Activated CD4-positive, CD25-positive, alpha-beta regulatory T cell (primary cell): ENCODE data around the gene IMPDH1.

ENCODE experiments used
- DNase-seq, 4 experiments: peaks; one replicate each; lab custom pipeline; 2025; lab: John Stamatoyannopoulos, UW

The IMPDH1 gene

DNA sequence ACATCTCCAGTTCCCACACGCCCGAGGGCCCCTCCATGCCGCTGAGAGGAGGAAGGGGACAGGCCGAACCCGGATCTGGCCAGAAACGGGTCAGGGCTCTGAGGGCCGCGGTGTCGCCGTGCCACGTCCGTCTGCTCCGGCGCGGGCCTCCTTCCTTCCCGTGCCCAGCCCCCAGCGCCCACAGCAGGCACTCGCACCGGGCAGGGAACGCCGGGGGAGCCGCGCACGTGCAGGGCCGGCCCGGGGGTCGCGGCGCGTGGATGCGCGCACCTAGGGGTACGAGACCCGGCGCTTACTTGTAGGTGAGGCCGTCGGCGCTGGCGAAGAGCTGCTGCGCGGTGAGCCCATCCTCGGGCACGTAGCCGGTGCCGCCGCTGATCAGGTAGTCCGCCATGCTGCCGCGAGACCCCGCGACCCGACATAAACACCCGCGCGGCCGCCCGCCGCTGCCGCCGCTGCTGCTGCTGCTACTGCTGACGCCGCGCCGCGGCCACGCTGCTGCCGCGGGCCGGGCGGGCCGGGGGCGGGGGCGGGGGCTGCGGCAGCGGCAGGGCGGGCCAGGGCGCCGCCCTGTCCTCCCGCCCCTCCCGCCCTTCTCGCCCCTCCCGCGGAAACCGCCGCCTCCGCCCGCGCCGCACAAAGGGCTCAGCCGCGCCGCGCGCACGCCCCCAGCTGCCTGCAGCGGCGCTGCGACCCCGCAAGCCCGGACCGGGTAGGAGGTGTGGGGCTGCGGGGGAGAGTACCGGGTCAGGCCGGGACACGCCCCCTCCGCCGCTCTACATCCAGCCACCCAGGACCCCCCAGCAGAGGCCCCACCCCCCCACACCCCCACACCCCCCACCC, 4.1 kb downstream of the IMPDH1 start:
- peak in 3 of 4 experiments; percentile 31 to 48 (median 32) for DNase-seq

DNA sequence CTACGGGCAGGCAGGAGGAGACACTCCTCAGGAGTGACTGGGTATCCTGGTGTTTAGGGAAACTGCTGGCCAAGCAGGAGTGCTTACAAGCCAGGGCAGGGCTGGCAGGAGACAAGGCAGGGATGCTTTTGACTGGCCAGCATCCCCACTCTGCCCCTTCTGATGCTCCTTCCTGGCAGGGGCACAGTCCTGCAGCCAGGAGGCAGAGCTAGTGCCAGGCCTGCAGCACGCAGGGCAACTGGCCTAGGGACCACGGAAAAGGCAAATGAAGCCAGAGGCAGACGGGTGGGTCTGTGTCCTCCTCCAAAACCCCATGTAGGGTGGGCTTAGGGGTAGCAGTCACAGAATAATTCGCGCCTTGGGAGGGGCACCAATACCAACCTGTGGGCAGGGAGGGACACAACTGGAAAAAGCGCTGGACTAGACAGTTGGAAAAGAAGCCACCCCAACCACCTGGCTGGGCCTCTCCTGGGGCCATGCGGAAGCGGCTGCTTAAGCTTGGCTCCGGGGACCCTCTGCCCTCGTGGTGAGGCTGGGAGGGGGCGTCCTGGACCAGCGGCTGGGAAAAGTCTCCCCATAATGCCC, 4.8 kb downstream of the IMPDH1 start:
- no peak for DNase-seq

DNA sequence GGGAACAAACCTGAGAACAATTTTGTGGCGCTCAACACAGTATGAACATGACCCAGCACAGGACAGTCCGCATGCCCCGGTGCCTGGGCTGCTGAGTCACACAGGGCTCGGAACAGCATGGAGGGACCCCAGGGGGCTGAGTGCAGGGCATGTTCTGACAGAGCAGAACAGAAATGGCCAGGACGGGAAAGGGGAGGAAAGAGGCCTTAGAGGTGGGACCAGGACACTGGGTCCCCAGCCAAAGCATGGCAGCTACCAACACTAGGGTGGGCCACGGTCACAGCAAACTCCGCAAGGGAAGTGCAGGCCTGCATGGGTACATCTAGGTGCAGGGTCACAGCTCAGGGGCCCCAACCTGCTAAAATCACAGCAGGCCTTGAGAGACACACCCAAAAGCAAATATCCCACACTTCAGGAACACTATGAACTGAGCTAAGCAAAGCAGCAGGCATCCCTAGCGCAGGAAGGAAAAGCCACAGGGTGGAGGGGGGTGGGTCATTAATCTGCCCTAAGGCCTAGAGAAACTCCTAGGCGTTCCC, 5.6 kb downstream of the IMPDH1 start:
- no peak for DNase-seq

DNA sequence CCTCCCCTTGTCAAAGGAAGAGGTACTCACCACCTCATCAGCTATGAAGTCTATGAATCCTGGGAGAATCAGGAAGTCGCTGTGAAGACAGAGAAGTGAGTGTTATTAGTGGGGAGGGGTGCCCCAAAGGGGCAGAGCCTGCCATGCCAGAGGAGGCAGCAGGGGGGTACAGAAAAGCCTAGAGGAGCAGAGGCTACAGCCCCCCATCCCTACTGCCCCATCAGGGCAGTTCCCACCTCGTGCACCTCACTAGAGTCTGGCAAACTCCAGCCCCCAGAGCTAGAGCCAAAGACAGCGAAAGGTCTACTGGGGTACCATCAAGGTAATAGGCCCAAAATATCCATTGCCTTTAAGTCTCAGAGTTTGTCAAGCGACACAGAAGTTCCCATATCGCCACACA, 6.1 kb downstream of the IMPDH1 start:
- DNase-seq = no peak

DNA sequence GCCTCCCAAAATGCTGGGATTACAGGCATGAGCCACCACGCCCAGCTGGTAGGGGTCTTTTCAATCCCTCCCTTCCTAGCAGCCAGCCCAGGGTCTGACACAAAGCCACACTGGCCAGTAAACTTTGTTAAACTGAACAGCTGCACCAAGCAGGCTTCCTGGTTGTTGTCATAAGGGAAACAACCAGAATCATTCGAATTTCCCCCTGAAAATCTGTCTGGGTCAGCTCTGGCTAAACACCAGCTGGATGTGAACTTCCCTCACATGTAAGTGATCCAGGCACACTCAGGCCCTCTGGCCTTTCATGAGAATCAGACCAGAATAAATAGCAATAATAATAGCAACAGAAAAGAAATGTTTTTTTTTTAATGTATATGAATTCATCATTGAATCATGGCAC, 7.4 kb downstream of the IMPDH1 start:
- DNase-seq = no peak

DNA sequence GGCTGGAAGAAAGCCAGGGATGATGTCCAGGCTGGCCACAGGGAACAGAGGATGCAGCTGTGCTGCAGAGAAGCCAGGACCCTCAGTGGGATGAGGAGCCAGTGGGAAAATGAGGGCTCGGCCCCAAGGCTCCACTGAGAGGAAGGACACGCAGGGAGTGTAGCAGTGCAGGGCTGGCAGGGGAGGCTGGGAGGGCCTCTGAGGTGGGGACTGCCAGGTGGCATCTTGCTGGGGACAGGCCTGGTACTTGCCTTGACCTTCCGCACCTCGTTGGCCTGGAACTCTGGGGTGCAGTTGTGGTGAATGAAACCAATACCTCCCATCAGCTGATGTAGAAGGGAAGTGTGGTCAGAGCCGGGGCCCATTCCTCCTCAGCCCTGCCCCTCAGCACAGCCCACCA, 9.2 kb downstream of the IMPDH1 start:
- no peak for DNase-seq

DNA sequence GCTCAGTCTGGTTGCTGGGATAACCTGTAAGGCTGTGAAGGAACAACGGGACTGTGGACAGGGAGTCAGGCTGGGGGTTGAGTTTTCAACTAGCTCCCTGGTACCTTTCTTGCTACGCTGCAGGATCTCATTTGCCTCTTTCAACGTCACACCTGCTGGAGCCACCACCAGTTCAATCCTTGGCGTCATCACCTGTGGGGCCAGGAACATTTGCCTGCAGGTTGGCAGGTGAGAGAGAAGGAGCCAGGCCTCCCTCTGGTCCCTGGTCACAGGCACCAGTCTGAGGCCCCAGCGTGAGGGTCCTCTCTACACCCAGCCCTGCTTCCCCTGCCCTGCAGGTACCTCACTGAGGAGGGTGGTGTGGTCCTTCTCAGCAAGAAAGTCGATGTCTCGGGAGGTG, 9.8 kb downstream of the IMPDH1 start:
- no peak for DNase-seq

DNA sequence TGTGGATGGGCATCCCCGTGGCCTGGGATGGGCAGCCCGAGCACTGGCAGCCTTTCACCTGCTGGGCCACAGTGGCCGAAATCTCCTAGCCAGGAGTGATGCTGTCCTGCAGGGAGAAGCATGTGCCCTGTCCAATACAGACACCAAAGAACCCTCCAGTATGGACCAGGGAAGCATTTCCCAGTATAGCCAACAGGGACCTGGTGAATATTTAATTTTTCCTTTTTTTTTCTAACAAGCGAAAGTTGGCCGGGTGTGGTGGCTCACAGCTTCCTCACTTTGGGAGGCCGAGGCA, 11.0 kb downstream of the IMPDH1 start:
- DNase-seq = no peak

DNA sequence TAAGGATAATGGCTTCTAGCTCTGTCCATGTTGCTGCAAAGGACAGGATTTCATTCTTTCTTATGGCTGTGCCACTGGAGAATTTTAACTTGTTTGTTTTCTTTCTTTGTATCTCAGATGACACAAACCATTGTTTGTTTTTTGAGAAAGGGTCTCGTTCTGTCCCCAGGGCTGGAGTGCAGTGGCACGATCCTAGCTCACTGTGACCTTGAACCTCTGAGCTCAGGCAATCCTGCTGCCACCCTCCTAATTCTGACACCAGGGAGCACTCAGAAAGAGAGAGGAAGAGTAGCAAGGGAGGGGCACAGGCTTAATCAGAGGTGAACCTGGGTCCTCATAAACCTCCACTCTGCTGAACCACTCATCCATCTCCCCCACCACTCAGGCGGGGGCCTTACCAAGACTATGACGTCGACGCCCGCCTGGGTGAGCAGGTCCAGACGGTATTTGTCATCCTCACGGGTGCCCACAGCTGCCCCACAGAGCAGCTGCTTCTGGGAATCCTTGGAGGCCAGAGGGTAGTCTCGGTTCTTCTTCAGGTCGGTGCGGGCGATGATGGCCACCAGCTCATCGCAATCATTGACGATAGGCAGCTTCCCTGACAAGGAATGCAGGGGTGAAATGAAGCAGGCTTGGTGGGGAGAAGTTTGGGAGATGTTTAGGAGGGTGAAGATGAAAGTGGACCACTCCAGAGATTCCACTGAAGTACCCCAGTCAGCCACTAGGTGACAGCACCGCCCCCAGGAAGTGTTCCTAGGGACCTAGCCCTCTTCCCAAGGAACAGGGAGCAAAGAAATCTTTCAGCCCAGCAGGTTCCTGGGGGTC, 11.6 kb downstream of the IMPDH1 start:
- DNase-seq = peak in 1 of 4 experiments; percentile 12

DNA sequence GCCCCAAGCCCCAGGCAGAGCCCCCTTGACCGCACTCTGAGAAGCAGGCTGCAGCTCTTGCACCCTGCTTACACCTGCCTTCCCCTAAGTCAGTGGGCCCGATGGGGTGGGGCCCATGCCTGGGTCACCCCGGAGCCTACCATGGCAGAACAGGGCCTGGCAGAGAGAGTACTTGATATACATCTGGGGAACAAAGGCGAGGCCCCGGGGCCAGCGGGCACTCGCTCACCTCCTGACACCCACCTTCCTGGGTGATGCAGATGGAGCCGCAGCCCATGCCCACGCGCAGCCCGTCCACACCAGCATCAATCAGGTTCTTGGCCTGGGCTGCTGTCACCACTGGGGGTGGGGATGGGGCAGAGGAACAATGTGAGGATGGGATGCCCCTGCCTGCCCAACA, 13.4 kb downstream of the IMPDH1 start:
- DNase-seq = no peak

DNA sequence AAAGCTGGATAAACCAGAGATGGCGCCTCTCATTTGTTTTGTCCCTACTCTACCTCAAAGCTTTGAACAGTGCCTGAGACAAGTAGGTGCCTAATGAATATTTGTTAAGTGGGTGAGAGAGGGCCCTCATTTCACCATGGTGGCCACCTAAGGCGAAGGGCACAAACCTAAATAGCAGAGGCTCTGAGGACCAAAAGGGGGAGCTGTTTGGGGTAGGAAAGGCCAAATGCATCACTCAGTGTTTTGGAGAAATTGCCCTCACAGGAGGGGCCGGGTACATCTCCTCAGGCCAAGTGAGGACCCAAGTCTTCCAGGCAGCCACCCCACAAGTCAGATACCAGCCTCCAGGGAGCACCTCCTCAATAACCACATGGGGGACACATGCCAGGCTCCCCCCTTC, 14.0 kb downstream of the IMPDH1 start:
- DNase-seq = no peak

DNA sequence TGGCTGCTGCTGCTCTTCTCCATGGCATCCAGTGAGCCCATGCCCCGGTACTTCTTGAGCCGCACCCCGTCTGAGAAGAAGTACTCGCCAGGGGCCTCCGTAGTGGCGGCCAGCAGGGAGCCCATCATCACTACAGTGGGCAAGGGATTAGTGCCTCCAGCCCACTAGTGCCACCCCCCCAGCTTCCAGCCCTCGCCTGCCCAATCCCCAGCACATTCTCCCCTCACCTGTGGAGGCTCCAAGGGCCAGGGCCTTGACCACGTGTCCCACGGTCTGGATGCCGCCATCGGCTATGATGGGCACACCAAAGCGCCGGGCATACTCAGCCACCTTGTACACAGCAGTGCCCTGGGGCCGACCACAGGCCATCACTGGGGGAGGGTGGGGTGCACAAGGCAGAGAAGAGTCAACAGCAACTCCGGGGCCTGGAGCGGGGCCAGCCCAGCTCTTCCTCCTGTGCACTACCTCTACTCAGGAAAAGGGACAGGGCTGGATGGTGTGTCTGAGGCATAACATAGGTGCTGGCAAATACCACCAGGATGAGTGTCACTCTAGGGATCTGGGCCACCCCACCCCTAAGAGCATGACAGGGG, 14.8 kb downstream of the IMPDH1 start:
- no peak for DNase-seq

DNA sequence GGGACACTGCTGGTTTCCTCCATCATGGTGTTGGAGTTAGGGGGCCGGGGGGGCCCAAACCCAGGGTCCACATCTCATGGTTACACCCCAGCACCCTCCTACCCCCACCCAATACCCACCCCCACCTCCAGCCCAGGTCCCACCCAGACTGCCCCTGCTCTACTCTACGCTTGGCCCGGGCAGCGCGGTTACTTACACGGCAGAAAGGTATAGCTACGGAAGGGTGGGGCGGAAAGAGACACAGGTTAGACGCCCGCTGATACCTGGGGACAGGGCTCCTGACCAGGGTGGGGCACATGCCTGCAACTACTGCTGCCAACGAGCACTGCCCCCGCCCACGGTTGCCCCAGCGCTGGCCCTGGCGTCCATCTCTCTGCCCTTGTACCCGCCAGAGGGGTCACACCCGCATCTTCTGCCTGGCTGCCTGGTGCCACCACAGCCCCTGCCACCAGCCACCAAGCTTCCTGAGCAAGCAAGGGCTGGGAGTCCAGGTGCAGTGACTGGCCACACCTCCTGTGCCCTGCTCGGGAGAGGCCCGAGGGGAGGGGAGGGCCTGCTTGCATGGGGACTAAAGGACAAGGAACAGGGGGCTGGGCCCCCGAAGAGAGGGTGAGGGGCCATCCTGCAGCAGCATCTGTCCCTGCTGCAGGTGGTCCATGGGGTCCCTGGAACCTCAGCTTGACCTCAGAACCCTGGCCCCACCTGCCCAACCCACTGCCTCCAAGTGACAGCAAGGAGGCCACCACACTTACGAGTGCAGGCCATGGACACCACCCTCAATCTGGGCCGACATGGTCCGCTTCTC, 16.1 kb downstream of the IMPDH1 start:
- no peak for DNase-seq

DNA sequence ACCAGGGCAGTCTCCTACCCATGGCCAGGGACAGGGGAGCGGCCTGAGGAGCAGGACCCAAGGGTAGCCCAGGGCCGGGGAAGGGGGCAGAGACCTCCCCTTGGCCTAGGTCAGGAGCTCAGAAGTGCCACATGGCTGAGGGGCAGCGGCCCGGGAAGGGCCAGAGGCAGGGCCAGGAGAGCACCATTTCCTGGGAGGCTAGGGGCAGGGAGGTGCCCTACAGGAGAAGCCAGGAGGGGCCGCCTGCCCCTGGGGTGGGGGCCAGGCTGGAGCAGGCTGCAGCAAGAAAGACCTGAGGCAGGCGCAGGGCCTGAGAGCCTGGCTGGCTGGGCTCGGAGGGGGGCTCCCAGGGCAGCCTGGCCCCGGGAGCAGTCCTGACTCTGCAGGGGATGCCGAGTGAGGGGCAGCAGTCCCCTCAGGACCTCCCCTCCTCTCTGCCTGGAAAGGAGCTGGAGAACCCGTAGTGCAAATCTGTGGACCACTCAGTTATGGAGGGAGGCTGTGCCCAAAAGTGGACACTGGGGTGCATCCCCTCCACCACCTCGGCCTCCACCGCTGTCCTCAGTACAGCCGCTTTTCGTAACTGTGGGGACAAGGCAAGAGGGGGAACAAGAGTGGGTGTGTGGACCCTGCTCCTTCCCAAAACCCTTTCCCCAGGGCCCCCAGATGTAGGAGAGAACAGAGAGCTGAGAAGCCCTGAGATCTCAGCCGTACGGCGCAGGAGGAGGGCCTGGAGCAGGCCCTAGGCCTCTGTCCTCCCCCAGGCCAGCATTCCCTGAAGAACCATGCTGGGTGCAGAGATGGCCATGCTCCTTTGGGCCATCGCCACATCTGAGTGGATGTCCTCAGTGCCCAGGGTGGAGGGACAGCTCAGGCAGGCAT, 17.1 kb downstream of the IMPDH1 start:
- no peak for DNase-seq

DNA sequence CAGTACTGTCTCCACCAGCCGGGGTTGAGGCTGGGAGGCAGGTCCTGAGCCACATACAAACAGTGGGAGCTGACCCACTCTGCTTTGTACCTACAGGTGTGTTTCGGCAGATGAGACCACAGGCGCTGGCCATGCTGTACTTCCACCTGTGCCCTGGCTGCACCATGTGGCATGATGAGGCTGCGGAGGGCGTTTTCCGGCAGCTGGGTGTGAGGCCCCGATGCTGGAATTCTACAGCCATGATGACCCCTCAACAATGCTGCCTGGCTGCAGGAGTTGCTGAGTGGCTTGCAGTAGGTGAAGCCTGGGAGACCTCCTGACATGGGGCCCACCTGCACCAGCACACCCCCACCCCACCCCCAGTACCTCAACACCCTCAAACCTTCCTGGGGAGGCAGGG, 18.0 kb downstream of the IMPDH1 start:
- no peak for DNase-seq

DNA sequence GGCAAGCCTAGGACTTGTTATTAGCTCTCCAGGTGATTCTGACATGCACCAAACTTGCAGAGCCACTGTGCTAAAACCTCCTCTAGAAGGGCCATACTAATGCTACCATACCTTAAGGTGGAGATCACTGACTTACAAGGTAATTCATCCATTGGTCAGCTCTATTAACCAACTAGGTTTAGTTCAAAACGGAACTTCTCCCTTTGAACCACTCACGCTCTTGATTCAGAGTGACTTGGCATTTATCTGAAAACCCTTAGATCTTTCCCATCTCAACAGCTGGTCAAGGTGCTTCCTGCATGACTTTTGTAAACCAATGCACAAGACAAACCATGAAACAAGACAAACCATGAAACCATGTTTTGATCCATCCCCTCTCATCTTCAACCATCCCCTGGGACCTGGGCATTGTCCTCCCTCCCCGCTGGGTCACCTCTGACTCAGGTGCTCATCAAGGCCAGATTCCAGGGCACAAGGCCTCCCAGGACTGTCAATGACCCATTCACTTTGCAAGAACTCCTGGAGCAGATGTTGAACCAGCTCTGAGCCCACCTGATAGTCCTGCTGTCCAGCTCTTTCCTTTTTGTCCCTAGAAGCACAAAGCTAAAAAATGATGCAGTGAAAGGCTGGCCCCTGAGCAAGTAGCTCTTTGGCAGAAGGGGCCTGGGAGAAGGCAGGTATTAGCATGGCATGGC, 18.8 kb downstream of the IMPDH1 start:
- DNase-seq = no peak

DNA sequence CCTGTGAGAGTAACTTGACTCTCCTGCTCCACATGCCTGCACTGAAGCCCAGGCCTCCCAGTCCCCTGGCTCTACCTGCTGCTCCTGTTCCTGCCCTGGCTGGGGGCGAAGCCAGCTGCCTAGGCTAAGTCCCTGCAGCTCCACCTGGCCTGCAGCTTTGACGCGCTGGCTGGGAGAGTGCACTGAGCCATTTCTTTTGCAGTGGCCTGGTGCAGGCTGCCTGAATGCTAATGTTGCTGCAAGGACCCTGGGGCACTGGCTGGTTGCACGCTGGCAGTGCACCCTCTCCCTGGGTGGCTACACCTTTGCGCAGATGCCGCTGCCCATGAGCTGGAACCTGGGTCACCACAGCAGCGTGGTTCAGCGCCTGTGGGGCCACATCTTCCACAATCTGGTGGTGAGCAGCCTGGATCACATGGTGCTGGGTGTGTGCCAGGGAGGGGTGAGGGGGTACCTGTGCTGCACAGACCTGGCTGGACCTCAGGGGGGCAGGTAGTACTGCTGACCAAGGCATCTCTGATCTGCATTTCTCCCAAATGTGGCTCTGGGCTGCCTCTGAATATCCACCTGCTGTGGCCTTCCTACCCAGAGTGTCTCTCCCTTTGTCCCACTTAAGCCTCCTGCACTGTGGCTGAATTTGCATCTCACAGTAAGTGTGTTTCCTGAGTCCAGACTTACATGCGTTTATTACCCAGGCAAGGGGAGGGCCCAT, 20.0 kb downstream of the IMPDH1 start:
- DNase-seq = no peak

DNA sequence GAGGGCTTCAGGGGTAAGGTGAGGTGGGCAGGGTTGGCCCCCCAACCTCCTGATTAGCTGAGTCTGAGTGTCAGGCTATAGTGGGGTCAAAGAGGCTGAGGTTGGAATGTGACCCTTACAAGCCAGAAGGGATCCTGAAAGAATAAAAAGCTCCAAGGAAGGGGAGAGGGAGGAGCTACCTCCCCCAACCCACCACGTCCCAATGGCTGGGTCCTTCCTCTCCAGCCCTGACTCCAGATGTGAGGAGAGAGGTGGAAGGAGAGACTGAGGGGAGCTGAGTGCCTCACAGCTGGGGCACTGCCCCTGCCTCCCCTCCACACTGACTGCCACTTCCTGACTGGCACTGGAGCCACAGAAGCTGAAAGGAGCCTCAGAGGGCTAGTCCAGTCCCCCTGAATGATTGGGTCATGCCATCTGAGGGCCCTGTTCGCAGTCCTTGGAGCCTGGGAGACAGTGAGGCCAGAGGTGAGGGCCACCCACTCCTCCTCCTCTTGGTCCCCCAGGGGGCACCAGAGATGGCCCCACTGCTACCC, 20.6 kb downstream of the IMPDH1 start:
- no peak for DNase-seq

DNA sequence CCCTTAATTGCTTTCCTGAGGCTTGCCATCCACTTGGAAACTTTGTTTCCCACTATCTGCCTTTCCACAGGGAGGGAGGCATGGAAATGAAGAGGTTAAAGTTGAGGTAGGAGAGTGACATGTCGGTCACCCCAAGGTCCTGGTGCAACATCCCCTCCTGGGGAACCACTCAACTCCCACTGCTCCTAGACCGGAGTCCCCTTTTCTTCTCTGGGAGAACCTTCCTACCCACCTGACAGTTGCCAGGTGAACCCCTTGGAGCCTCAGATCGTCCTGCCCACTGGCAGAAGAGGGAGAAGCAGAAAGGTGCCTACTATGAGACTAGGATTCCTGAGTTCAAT, 21.7 kb downstream of the IMPDH1 start:
- DNase-seq = no peak
